Mucosa of stomach (tissue), 1 donor: ENCODE measurements around the gene GPR157.
"Not testable (repeated sequence)": the region's sequence is repeated elsewhere in the genome, so short reads cannot be mapped to it uniquely, and the experiment has no call there.

Experiments
- H3K27me3 ChIP-seq: one replicate; pipeline ENCODE4 v1.7.0; 2013; ENCODE audit warnings: mild to moderate bottlenecking, low read length; ENCODE audit not compliant: control insufficient read depth, insufficient read depth
- H3K36me3 ChIP-seq: one replicate; pipeline ENCODE4 v1.7.0; 2013; ENCODE audit warnings: low read length; ENCODE audit not compliant: control insufficient read depth, insufficient read depth
- H3K4me1 ChIP-seq: one replicate; pipeline ENCODE4 v1.7.0; 2013; ENCODE audit warnings: mild to moderate bottlenecking, low read length; ENCODE audit not compliant: control insufficient read depth, insufficient read depth
- H3K4me3 ChIP-seq: one replicate; pipeline ENCODE4 v1.7.0; 2013; ENCODE audit warnings: low read length
- H3K9ac ChIP-seq: one replicate; pipeline ENCODE4 v1.7.0; 2013; ENCODE audit warnings: mild to moderate bottlenecking, low read length, moderate library complexity
- H3K9me3 ChIP-seq: one replicate; pipeline ENCODE4 v1.7.0; 2013; ENCODE audit warnings: mild to moderate bottlenecking, low read length, moderate library complexity; ENCODE audit not compliant: control insufficient read depth
- donor health status: Pancreatic carcinoma.

GPR157 gene

GRCh38 chr1:9125847-9126246 is 3.1 kb downstream of the GPR157 start:
- H3K4me1 ChIP-seq = peaks cover 19% of the 10 kb centered on the region
- H3K9me3 ChIP-seq, H3K36me3 ChIP-seq, H3K4me3 ChIP-seq, H3K9ac ChIP-seq, H3K27me3 ChIP-seq: not testable (repeated sequence)

GRCh38 chr1:9125325-9125724 is 3.6 kb downstream of the GPR157 start:
- no peaks in the 10 kb centered on the region for H3K36me3 ChIP-seq
- no peaks in the 10 kb centered on the region for H3K27me3 ChIP-seq
- peaks cover 19% of the 10 kb centered on the region for H3K4me1 ChIP-seq
- no peaks in the 10 kb centered on the region for H3K9me3 ChIP-seq
- H3K9ac ChIP-seq = no peak overlapping the region
- H3K4me3 ChIP-seq = no peak overlapping the region

GRCh38 chr1:9124389-9124788 is 4.5 kb downstream of the GPR157 start:
- H3K36me3 ChIP-seq, H3K9me3 ChIP-seq, H3K27me3 ChIP-seq, H3K4me3 ChIP-seq, H3K9ac ChIP-seq: not testable (repeated sequence)
- peaks cover 15% of the 10 kb centered on the region for H3K4me1 ChIP-seq

GRCh38 chr1:9123665-9124064 is 5.2 kb downstream of the GPR157 start:
- not testable (repeated sequence) for H3K36me3 ChIP-seq, H3K9ac ChIP-seq, H3K4me3 ChIP-seq, H3K9me3 ChIP-seq, H3K27me3 ChIP-seq
- peaks cover 15% of the 10 kb centered on the region for H3K4me1 ChIP-seq

GRCh38 chr1:9121496-9122409 is 7.1 kb downstream of the GPR157 start:
- H3K9ac ChIP-seq = no peak overlapping the region
- H3K9me3 ChIP-seq = no peaks in the 10 kb centered on the region
- H3K4me1 ChIP-seq = no peaks in the 10 kb centered on the region
- no peak overlapping the region for H3K4me3 ChIP-seq
- H3K27me3 ChIP-seq = no peaks in the 10 kb centered on the region
- no peaks in the 10 kb centered on the region for H3K36me3 ChIP-seq

GRCh38 chr1:9120312-9120958 is 8.5 kb downstream of the GPR157 start:
- Histone ChIP-seq H3K4me3 (no peak overlapping the region), H3K36me3 (no peaks in the 10 kb centered on the region), H3K9ac (no peak overlapping the region), H3K9me3 (no peaks in the 10 kb centered on the region), H3K27me3 (no peaks in the 10 kb centered on the region), H3K4me1 (no peaks in the 10 kb centered on the region)

- no peaks in the 10 kb centered on the region for H3K4me1 ChIP-seq
- no peak overlapping the region for H3K4me3 ChIP-seq
- no peaks in the 10 kb centered on the region for H3K36me3 ChIP-seq
- no peak overlapping the region for H3K9ac ChIP-seq
- no peaks in the 10 kb centered on the region for H3K9me3 ChIP-seq
- no peaks in the 10 kb centered on the region for H3K27me3 ChIP-seq
Observed at GRCh38 chr1:9119745-9120144, 9.2 kb downstream of the GPR157 start.

GRCh38 chr1:9118186-9118585 is 10.7 kb downstream of the GPR157 start:
- Histone ChIP-seq H3K36me3 (no peaks in the 10 kb centered on the region), H3K27me3 (no peaks in the 10 kb centered on the region), H3K9me3 (no peaks in the 10 kb centered on the region), H3K4me1 (peaks cover 2% of the 10 kb centered on the region), H3K4me3 (no peak overlapping the region), H3K9ac (no peak overlapping the region)

- Histone ChIP-seq H3K4me1 (peaks cover 5% of the 10 kb centered on the region), H3K36me3 (no peaks in the 10 kb centered on the region), H3K27me3 (no peaks in the 10 kb centered on the region), H3K9ac (no peak overlapping the region), H3K9me3 (no peaks in the 10 kb centered on the region), H3K4me3 (no peak overlapping the region)
Observed at GRCh38 chr1:9115351-9116205, 13.3 kb downstream of the GPR157 start.

- no peak overlapping the region for H3K9ac ChIP-seq
- peaks cover 5% of the 10 kb centered on the region for H3K4me1 ChIP-seq
- no peaks in the 10 kb centered on the region for H3K36me3 ChIP-seq
- H3K4me3 ChIP-seq = no peak overlapping the region
- H3K9me3 ChIP-seq = no peaks in the 10 kb centered on the region
- no peaks in the 10 kb centered on the region for H3K27me3 ChIP-seq
Observed at GRCh38 chr1:9112961-9113880, 15.7 kb downstream of the GPR157 start.

- Histone ChIP-seq H3K36me3 (no peaks in the 10 kb centered on the region), H3K27me3 (no peaks in the 10 kb centered on the region), H3K4me1 (peaks cover 5% of the 10 kb centered on the region), H3K9me3 (no peaks in the 10 kb centered on the region), H3K4me3 (no peak overlapping the region), H3K9ac (no peak overlapping the region)
Observed at GRCh38 chr1:9111957-9112356, 16.9 kb downstream of the GPR157 start.
